Endothelial cell of umbilical vein (primary cell): ENCODE data around the gene REG3G. TPM values are rescaled to one million over a fixed set of nuclear protein-coding genes. Genes with fewer than 3 reads are reported as not detected.

Experiments used
- BruUV-seq: library from RNA; stranded (reverse); fragments of 400-500 nt; replicated peaks from 2 replicates; lab custom pipeline; 2021; lab: Mats Ljungman, UMichigan
- CTCF ChIA-PET: fragments of 300-600, 350-600 bp; sonication (Branson Sonifier 250); formaldehyde crosslinking; loops from one replicate; lab custom pipeline; 2021; ENCODE audit warnings: antibody characterized with exemption, inconsistent platforms; lab: Charles Lee
- POLR2A ChIA-PET: fragments of 300-600, 350-600 bp; sonication (Branson Sonifier 250); formaldehyde crosslinking; loops from one replicate; lab custom pipeline; 2021; ENCODE audit warnings: antibody characterized with exemption, inconsistent platforms; lab: Charles Lee
- DNase-seq: peaks from one replicate; pipeline ENCODE4 v3.0.0-alpha.2; 2011; ENCODE audit warnings: low read depth, low spot score
- FAIRE-seq: peaks from 2 replicates; lab custom pipeline; 2011; peaks lifted over from hg19 to GRCh38; lab: Jason Lieb, UNC
- H2AFZ ChIP-seq: 2 replicates; pipeline ENCODE4 v1.6.0; 2012; ENCODE audit warnings: low read depth, low read length, control low read depth, inconsistent platforms
- H3K27ac ChIP-seq: 2 replicates; pipeline ENCODE4 v1.5.1; 2011; ENCODE audit warnings: low read depth, mild to moderate bottlenecking, control low read depth, low read length, moderate library complexity; ENCODE audit not compliant: insufficient read depth
- H3K27me3 ChIP-seq, 2 experiments: 2 replicates each; pipeline versions ENCODE4 v1.6.0 to v1.6.1; 2011; ENCODE audit warnings: low read length in 2 of 2, mixed read lengths in 1 of 2; ENCODE audit not compliant: control insufficient read depth in 2 of 2, insufficient read depth in 2 of 2
- H3K36me3 ChIP-seq, 2 experiments: 2 replicates in 1 of 2; 3 replicates in 1 of 2; pipeline ENCODE4 v1.5.1; 2011; ENCODE audit warnings: low read length in 2 of 2, mild to moderate bottlenecking in 1 of 2, moderate library complexity in 1 of 2; ENCODE audit not compliant: control insufficient read depth in 2 of 2, insufficient read depth in 2 of 2; ENCODE audit errors: extremely low read depth in 1 of 2
- H3K4me1 ChIP-seq: 3 replicates; pipeline ENCODE4 v1.5.1; 2011; ENCODE audit warnings: mild to moderate bottlenecking, low read length; ENCODE audit not compliant: control insufficient read depth, insufficient read depth; ENCODE audit errors: extremely low read depth
- H3K4me2 ChIP-seq: 2 replicates; pipeline ENCODE4 v1.6.1; 2011; ENCODE audit warnings: low read length, control low read depth, mixed read lengths; ENCODE audit not compliant: insufficient read depth
- H3K4me3 ChIP-seq, 3 experiments: fragments of 200-600 bp in 1 of 3; sonication (generic), shearing (Covaris generic) in 1 of 3; replicated peaks in 1 of 3; 2 replicates each; pipeline ENCODE4 v1.5.1; 2011 to 2016; ENCODE audit warnings: control low read depth in 3 of 3, low read length in 3 of 3, mild to moderate bottlenecking in 2 of 3, inconsistent platforms in 1 of 3, low read depth in 1 of 3, moderate library complexity in 1 of 3; ENCODE audit not compliant: insufficient read depth in 1 of 3
- H3K79me2 ChIP-seq: 2 replicates; pipeline ENCODE4 v1.6.0; 2012; ENCODE audit warnings: low read length, inconsistent platforms; ENCODE audit not compliant: control insufficient read depth, insufficient read depth
- H3K9ac ChIP-seq: replicated peaks from 2 replicates; pipeline ENCODE3; 2011; ENCODE audit warnings: low read length, control low read depth; ENCODE audit not compliant: insufficient read depth; ENCODE audit errors: extremely low read depth
- H3K9me1 ChIP-seq: replicated peaks from 3 replicates; pipeline ENCODE4 v1.6.0; 2011; ENCODE audit warnings: mild to moderate bottlenecking, low read length; ENCODE audit not compliant: control insufficient read depth, insufficient read depth; ENCODE audit errors: extremely low read depth
- H3K9me3 ChIP-seq: replicated peaks from 2 replicates; pipeline ENCODE4 v1.5.1; 2012; ENCODE audit warnings: low read length, inconsistent platforms; ENCODE audit not compliant: control insufficient read depth, insufficient read depth
- H4K20me1 ChIP-seq: replicated peaks from 2 replicates; pipeline ENCODE3; 2011; ENCODE audit warnings: mild to moderate bottlenecking, low read length; ENCODE audit not compliant: control insufficient read depth, insufficient read depth; ENCODE audit errors: extremely low read depth
- CTCF ChIP-seq, 2 donors: IDR thresholded peaks; 1 replicate in 1 of 2; 2 replicates in 1 of 2; pipeline ENCODE4 v1.5.1; 2011; ENCODE audit warnings: low read length in 2 of 2, mild to moderate bottlenecking in 2 of 2, moderate library complexity in 2 of 2, control low read depth in 1 of 2, inconsistent platforms in 1 of 2, low read depth in 1 of 2; ENCODE audit not compliant: insufficient read depth in 1 of 2; ENCODE audit errors: extremely low read depth in 1 of 2
- EZH2 ChIP-seq: IDR thresholded peaks from 2 replicates; pipeline ENCODE4 v1.6.1; 2012; ENCODE audit warnings: borderline replicate concordance, low read depth, mild to moderate bottlenecking, moderate library complexity, low read length, inconsistent platforms; ENCODE audit not compliant: severe bottlenecking
- FOS ChIP-seq: IDR thresholded peaks from 2 replicates; pipeline ENCODE4 v1.6.1; 2011; ENCODE audit warnings: mild to moderate bottlenecking, low read length, moderate library complexity, borderline replicate concordance; ENCODE audit not compliant: insufficient read depth
- GATA2 ChIP-seq: IDR thresholded peaks from 2 replicates; pipeline ENCODE4 v1.7.0; 2011; ENCODE audit warnings: low read depth, mild to moderate bottlenecking, moderate library complexity, mixed read lengths, low read length; ENCODE audit not compliant: insufficient read length, insufficient read depth
- JUN ChIP-seq: IDR thresholded peaks from 2 replicates; pipeline ENCODE4 v1.6.1; 2011; ENCODE audit warnings: borderline replicate concordance, low read depth; ENCODE audit not compliant: insufficient read length, insufficient read depth
- MYC ChIP-seq: IDR thresholded peaks from one replicate; pipeline ENCODE4 v1.6.1; 2011; ENCODE audit warnings: mild to moderate bottlenecking, low read depth, low read length
- POLR2A ChIP-seq: IDR thresholded peaks from 2 replicates; pipeline ENCODE4 v1.6.1; 2012; ENCODE audit warnings: low read depth, mild to moderate bottlenecking, control low read depth, low read length
- POLR2AphosphoS5 ChIP-seq: IDR thresholded peaks from 2 replicates; pipeline ENCODE4 v1.6.1; 2012; ENCODE audit warnings: low read depth, mild to moderate bottlenecking, control low read depth, low read length, moderate library complexity; ENCODE audit not compliant: insufficient read depth
- dilution Hi-C: fragments of 300-500 bp; cut with MboI; formaldehyde crosslinking; loops from one replicate; pipeline ENCODE4 v1.15.0; 2019; ENCODE audit warnings: low sequenced_read_pairs; ENCODE audit not compliant: extremely low pct_ligation_motif_present
- intact Hi-C: fragments of 100-400 bp; cut with micrococcal nuclease; formaldehyde crosslinking; loops from one replicate; pipeline ENCODE4 v1.10.0; 2022
- polyA plus RNA-seq, 4 experiments: library from polyadenylated mRNA; depleted of rRNA in 3 of 4; stranded (reverse) in 3 of 4; unstranded in 1 of 4; fragments of >200 nt; gene quantifications; 2 replicates each; pipeline versions ENCODE4 v1.2.1 to v1.2.3, GENCODE V29; 2011 to 2012; ENCODE audit warnings: missing spikeins in 1 of 4
- total RNA-seq: library from RNA; stranded (reverse); gene quantifications from 2 replicates; pipeline ENCODE4 v1.2.3, GENCODE V29; 2021
- TF ChIP-seq, protein P1 (sequence below): IDR thresholded peaks from 2 replicates; pipeline ENCODE4 v1.6.1; 2011; ENCODE audit not compliant: insufficient read depth, insufficient read length

The REG3G gene
- total and polyA plus RNA-seq, 2 donors (not counting 3 experiments of a cell fraction or from before 2014, with no cell fraction given): not detected

DNA sequence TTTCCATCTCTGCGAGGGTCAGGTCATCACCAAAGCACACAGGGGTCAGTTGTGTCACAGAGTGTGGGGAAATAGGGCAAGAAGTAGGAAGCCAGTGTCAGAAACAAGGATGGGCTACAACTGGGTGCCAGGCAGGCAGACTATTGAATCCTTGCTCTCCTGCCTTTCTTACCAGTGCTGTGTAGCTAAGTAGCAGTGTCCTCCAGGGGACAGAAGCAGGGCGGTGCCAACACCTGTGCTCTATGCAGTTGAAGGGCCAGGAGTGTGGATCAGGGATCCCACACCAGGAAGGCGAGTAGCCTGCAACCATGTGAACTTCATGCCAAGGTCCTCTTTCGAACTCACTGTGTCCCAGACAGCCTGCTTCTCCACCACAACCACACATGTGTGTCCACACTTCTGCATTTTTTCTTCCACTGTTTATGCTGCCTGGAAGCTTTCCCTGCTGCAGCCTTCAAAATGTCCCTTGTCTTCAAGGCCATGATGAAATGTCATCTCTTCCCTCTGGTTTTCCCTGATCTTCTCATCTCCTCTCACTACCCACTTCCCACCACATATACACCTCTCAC, 25.4 kb upstream of the REG3G start:
- ChIA-PET CTCF (no interaction called here), POLR2A (no interaction called here)

More for the DNA sequence above, 25.4 kb upstream of the REG3G start:
- DNase-seq (no peak), FAIRE-seq (no peak)
- BruUV-seq: no TSS peak
- Histone ChIP-seq H3K27ac (no peak overlapping the region), H3K4me2 (no peak overlapping the region), H3K36me3 (no peaks in the 10 kb centered on the region), H3K9me3 (no peaks in the 10 kb centered on the region), H3K9me1 (no peaks in the 10 kb centered on the region), H4K20me1 (no peaks in the 10 kb centered on the region), H3K9ac (no peak overlapping the region), H3K4me1 (no peaks in the 10 kb centered on the region), H3K79me2 (no peaks in the 10 kb centered on the region), H3K4me3 (no peak overlapping the region), H3K27me3 (no peaks in the 10 kb centered on the region), H2AFZ (no peak overlapping the region)
- dilution Hi-C loops: no loop called here
- intact Hi-C loops: no loop called here
- TF ChIP-seq EZH2: no peak
- TF ChIP-seq POLR2AphosphoS5: no peak
- TF ChIP-seq JUN: no peak
- TF ChIP-seq, protein P1, sequence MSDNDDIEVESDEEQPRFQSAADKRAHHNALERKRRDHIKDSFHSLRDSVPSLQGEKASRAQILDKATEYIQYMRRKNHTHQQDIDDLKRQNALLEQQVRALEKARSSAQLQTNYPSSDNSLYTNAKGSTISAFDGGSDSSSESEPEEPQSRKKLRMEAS: no peak
- TF ChIP-seq CTCF (IDR thresholded peaks at IDR 0.05; ENCODE audit: extremely low read depth in 1 of 2, insufficient read depth in 1 of 2, low read depth in 1 of 2, low read length in 2 of 2): no peak
- no peak for TF ChIP-seq GATA2
- TF ChIP-seq FOS: no peak
- no peak for TF ChIP-seq POLR2A
- no peak for TF ChIP-seq MYC
